SU-DHL-6 (cell line): ENCODE data around the gene SENP6.

Source experiments
- EZH2phosphoT487 ChIP-seq: fragments of 200-600 bp; sonication (generic), shearing (Covaris generic); conservative IDR thresholded peaks from 2 replicates; pipeline ENCODE4 v1.6.1; 2018; ENCODE audit warnings: mild to moderate bottlenecking, antibody characterized with exemption, low read length, moderate library complexity, mixed read lengths
- TF ChIP-seq, protein P1 (sequence below): fragments of 200-600 bp; sonication (generic); IDR thresholded peaks from one replicate; pipeline ENCODE4 v1.5.1; 2017; ENCODE audit warnings: antibody characterized with exemption, mild to moderate bottlenecking, low read length, moderate library complexity; ENCODE audit not compliant: insufficient read depth, poor library complexity, severe bottlenecking

GRCh38 chr6:75748003-75748742, 146.5 kb downstream of the SENP6 start:
- TF ChIP-seq, protein P1, sequence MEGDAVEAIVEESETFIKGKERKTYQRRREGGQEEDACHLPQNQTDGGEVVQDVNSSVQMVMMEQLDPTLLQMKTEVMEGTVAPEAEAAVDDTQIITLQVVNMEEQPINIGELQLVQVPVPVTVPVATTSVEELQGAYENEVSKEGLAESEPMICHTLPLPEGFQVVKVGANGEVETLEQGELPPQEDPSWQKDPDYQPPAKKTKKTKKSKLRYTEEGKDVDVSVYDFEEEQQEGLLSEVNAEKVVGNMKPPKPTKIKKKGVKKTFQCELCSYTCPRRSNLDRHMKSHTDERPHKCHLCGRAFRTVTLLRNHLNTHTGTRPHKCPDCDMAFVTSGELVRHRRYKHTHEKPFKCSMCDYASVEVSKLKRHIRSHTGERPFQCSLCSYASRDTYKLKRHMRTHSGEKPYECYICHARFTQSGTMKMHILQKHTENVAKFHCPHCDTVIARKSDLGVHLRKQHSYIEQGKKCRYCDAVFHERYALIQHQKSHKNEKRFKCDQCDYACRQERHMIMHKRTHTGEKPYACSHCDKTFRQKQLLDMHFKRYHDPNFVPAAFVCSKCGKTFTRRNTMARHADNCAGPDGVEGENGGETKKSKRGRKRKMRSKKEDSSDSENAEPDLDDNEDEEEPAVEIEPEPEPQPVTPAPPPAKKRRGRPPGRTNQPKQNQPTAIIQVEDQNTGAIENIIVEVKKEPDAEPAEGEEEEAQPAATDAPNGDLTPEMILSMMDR, result no peak
- TF ChIP-seq EZH2phosphoT487, result no peak
